CD4-positive, alpha-beta T cell (primary cell): Measurements from ENCODE around the gene DDIT4. TPM values are rescaled to one million over a fixed set of nuclear protein-coding genes. Genes with fewer than 3 reads are reported as not detected.

Experiments
- ATAC-seq: fragments of 200-7000 bp; cut with Tn5 transposase; one replicate; pipeline ENCODE4 v1.10.0; 2022; ENCODE audit warnings: mild to moderate bottlenecking; ENCODE audit not compliant: poor library complexity
- CTCF ChIA-PET: fragments of 350-600 bp; sonication (Branson Sonifier 250); formaldehyde crosslinking; loops from one replicate; lab custom pipeline; 2021; ENCODE audit warnings: antibody characterized with exemption, inconsistent platforms; lab: Charles Lee
- POLR2A ChIA-PET: fragments of 350-600 bp; sonication (Branson Sonifier 250); formaldehyde crosslinking; loops from one replicate; lab custom pipeline; 2021; ENCODE audit warnings: antibody characterized with exemption, inconsistent platforms; lab: Charles Lee
- DNase-seq, 14 experiments: peaks; one replicate each; pipeline ENCODE4 v3.0.0-alpha.2; 2013 to 2020; ENCODE audit warnings: mixed read lengths in 2 of 14
- H3K27ac ChIP-seq, 2 donors: one replicate each; pipeline versions ENCODE4 v1.5.1 to v1.7.0; 2013; ENCODE audit warnings: low read length in 2 of 2, low read depth in 1 of 2, mild to moderate bottlenecking in 1 of 2
- H3K27me3 ChIP-seq, 2 experiments: 1 replicate in 1 of 2; 2 replicates in 1 of 2; pipeline versions ENCODE4 v1.6.1 to v1.7.0; 2013; ENCODE audit warnings: low read length in 2 of 2, control low read depth in 1 of 2, mild to moderate bottlenecking in 1 of 2, moderate library complexity in 1 of 2; ENCODE audit not compliant: insufficient read depth in 2 of 2, control insufficient read depth in 1 of 2
- H3K36me3 ChIP-seq: one replicate; pipeline ENCODE4 v1.6.1; 2013; ENCODE audit warnings: low read length, control low read depth; ENCODE audit not compliant: insufficient read depth
- H3K4me1 ChIP-seq: one replicate; pipeline ENCODE4 v1.6.1; 2013; ENCODE audit warnings: low read length, control low read depth; ENCODE audit not compliant: insufficient read depth
- H3K4me3 ChIP-seq: one replicate; pipeline ENCODE4 v1.5.1; 2013; ENCODE audit warnings: mild to moderate bottlenecking, low read length, moderate library complexity
- H3K9me3 ChIP-seq, 2 experiments: 1 replicate in 1 of 2; 2 replicates in 1 of 2; pipeline versions ENCODE4 v1.6.1 to v1.7.0; 2013; ENCODE audit warnings: low read length in 2 of 2, mild to moderate bottlenecking in 2 of 2, control low read depth in 1 of 2, moderate library complexity in 1 of 2; ENCODE audit not compliant: control insufficient read depth in 1 of 2, insufficient read depth in 1 of 2
- H3K27ac Mint-ChIP-seq: one replicate; pipeline ENCODE4 v1.8.0; 2020; ENCODE audit warnings: mixed read lengths
- H3K27me3 Mint-ChIP-seq: one replicate; pipeline ENCODE4 v1.8.0; 2021; ENCODE audit warnings: mixed read lengths
- H3K36me3 Mint-ChIP-seq: one replicate; pipeline ENCODE4 v1.8.0; 2021; ENCODE audit warnings: low read depth, mixed read lengths
- H3K4me1 Mint-ChIP-seq: one replicate; pipeline ENCODE4 v1.8.0; 2021; ENCODE audit warnings: low read depth, mixed read lengths
- H3K4me3 Mint-ChIP-seq: one replicate; pipeline ENCODE4 v1.8.0; 2020; ENCODE audit warnings: mild to moderate bottlenecking, mixed read lengths
- H3K9me3 Mint-ChIP-seq: one replicate; pipeline ENCODE4 v1.8.0; 2020; ENCODE audit warnings: mixed read lengths
- CTCF ChIP-seq: fragments of 200-600 bp; IDR thresholded peaks from one replicate; pipeline ENCODE4 v1.8.0; 2022; ENCODE audit warnings: antibody characterized with exemption, mild to moderate bottlenecking
- intact Hi-C, 2 experiments: fragments of 100-400 bp; cut with DNase I in 1 of 2; cut with micrococcal nuclease in 1 of 2; formaldehyde crosslinking; loops; one replicate each; pipeline versions ENCODE4 v1.15.1 to v1.9.0; 2023 to 2025; cut with DNase I, micrococcal nuclease
- total RNA-seq, 174 experiments: library from RNA in 2 of 174; stranded (reverse) in 2 of 174; gene quantifications; one replicate each; pipeline ENCODE4 v1.2.3 and lab custom pipeline; 2021 to 2026

DDIT4 gene
- total RNA-seq, 2 experiments from 2014 or later, result 427 to 436 TPM

GRCh38 chr10:72241691-72242252, 32.0 kb upstream of the DDIT4 start:
- ChIA-PET CTCF (no interaction called here), POLR2A (interaction anchor here (2.1 kb wide), 1 partner anchor 33 kb away, joined by 6 read pairs; no protein-coding TSS in a partner anchor)
- no peak for TF ChIP-seq CTCF
- Histone ChIP-seq H3K4me1 (peaks cover 60% of the 10 kb centered on the region), H3K27me3 (no peaks in the 10 kb centered on the region), H3K9me3 (no peaks in the 10 kb centered on the region), H3K4me3 (no peak overlapping the region), H3K27ac (no peak overlapping the region), H3K36me3 (peaks cover 9% of the 10 kb centered on the region)
- Mint-ChIP-seq H3K27ac (peak overlapping the region; percentile 96), H3K4me3 (no peak overlapping the region), H3K27me3 (no peaks in the 10 kb centered on the region), H3K4me1 (peaks cover 69% of the 10 kb centered on the region), H3K9me3 (no peaks in the 10 kb centered on the region), H3K36me3 (peaks cover 17% of the 10 kb centered on the region)
- intact Hi-C loops, result loop anchor here in 1 of 2 experiments (5.0 kb wide), 1 partner anchor 96 kb away; no protein-coding TSS in a partner anchor
- no peak for ATAC-seq
- DNase-seq, result no peak

GRCh38 chr10:72242675-72243074, 31.0 kb upstream of the DDIT4 start:
- no peak for ATAC-seq
- H3K4me3 ChIP-seq, result no peak overlapping the region
- Mint-ChIP-seq H3K9me3 (no peaks in the 10 kb centered on the region), H3K4me3 (peak overlapping the region; percentile 23), H3K4me1 (peaks cover 78% of the 10 kb centered on the region), H3K27ac (peak overlapping the region; percentile 96), H3K27me3 (no peaks in the 10 kb centered on the region), H3K36me3 (peaks cover 9% of the 10 kb centered on the region)
- H3K27me3 ChIP-seq, result no peaks in the 10 kb centered on the region
- H3K36me3 ChIP-seq, result peaks cover 2% of the 10 kb centered on the region
- ChIA-PET CTCF (no interaction called here), POLR2A (interaction anchor here (1.0 to 2.1 kb wide), 3 partner anchors 26 to 112 kb away, joined by 3 to 6 read pairs (median 4); partner anchors contain the start of genes ASCC1 and DNAJB12)
- H3K4me1 ChIP-seq, result peaks cover 69% of the 10 kb centered on the region
- DNase-seq, result no peak
- no peak for TF ChIP-seq CTCF
- no peaks in the 10 kb centered on the region for H3K9me3 ChIP-seq
- intact Hi-C loops, result loop anchor here in 1 of 2 experiments (5.0 kb wide), 1 partner anchor 95 kb away; no protein-coding TSS in a partner anchor
- H3K27ac ChIP-seq, result no peak overlapping the region

- no peak overlapping the region for H3K27ac ChIP-seq
- POLR2A ChIA-PET, result interaction anchor here (0.6 to 2.1 kb wide), 4 partner anchors 28 to 167 kb away, joined by 3 to 6 read pairs (median 4); partner anchors contain the start of genes ASCC1 and DNAJB12
- peaks cover 77% of the 10 kb centered on the region for H3K4me1 ChIP-seq
- Mint-ChIP-seq H3K9me3 (no peaks in the 10 kb centered on the region), H3K27ac (peak overlapping the region; percentile 96), H3K4me1 (peaks cover 90% of the 10 kb centered on the region), H3K4me3 (peak overlapping the region; percentile 20), H3K36me3 (peaks cover 5% of the 10 kb centered on the region), H3K27me3 (no peaks in the 10 kb centered on the region)
- H3K27me3 ChIP-seq, result no peaks in the 10 kb centered on the region
- TF ChIP-seq CTCF, result no peak
- H3K9me3 ChIP-seq, result no peaks in the 10 kb centered on the region
- DNase-seq (peak in 1 of 14 experiments; percentile 19), ATAC-seq (no peak)
- intact Hi-C loops, result loop anchor here in 1 of 2 experiments (5.0 kb wide), 1 partner anchor 93 kb away; no protein-coding TSS in a partner anchor
- no peaks in the 10 kb centered on the region for H3K36me3 ChIP-seq
- no peak overlapping the region for H3K4me3 ChIP-seq
- CTCF ChIA-PET, result interaction anchor here (0.9 kb wide), 1 partner anchor 17 kb away, joined by 3 read pairs; no protein-coding TSS in a partner anchor
Measured at GRCh38 chr10:72243822-72244437, 29.8 kb upstream of the DDIT4 start.
